ENCODE results near the gene INPP5A. TPM values are rescaled to one million over a fixed set of nuclear protein-coding genes. Genes with fewer than 3 reads are reported as not detected.

Gene INPP5A
- total RNA-seq, 4 donors from 2014 or later: 31.2 to 51.8 (median 41.5) TPM

- no peak for DNase-seq (ENCODE audit: low spot score in 2 of 2)
- H3K4me3 ChIP-seq (ENCODE audit: low read depth, poor library complexity, severe bottlenecking): no peak overlapping the region
- TF ChIP-seq POLR2A (IDR thresholded peaks at IDR 0.05): no peak
- no peak for TF ChIP-seq CTCF (IDR thresholded peaks at IDR 0.05)
- intact Hi-C loops (cut with DNase I; ENCODE audit: low total_unique reads): no loop called here
- 95 to 96% methylated on average over 13 of the region's 16 CpGs for WGBS, 2 donors
Observed at GRCh38 chr10:132589681-132590080, 52.1 kb downstream of the INPP5A start.

DNA sequence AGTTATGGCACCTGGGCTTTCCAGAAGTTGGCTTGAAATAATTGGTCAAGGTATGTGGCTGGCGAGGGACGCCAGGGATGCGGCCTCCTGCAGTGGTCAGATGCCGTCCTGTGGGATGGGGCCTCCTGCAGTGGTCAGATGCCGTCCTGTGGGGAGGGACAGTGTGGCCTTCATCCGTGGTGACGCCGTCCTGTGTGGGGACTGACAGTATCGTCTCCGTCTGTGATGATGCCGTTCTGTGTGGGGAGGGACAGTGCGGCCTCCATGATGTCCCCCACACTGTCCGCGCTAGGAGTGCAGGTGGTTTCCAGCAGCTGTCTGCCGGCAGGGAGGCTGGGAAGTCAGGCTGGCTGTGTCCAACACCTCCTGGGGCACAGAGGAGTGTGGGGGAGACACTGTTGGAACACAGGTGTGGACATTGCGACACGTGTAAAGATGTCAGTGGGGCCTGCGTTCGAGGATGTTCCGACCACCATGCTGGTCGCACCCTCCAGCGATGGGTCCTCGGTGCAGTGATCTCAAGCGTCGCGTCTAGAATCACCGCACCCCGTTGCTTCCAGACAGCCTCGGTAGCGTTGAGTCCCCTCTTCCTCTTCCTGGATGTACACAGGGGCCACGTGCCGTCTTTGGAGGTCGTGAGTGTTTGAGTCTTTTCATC lies 52.6 kb downstream of the INPP5A start:
- no peak for DNase-seq (ENCODE audit: low spot score in 2 of 2)
- intact Hi-C loops (cut with DNase I; ENCODE audit: low total_unique reads): no loop called here
- H3K4me3 ChIP-seq (ENCODE audit: low read depth, poor library complexity, severe bottlenecking): no peak overlapping the region
- TF ChIP-seq POLR2A (IDR thresholded peaks at IDR 0.05) (no peak), CTCF (IDR thresholded peaks at IDR 0.05) (no peak)
- WGBS, 2 donors: 95% methylated on average over 32 to 33 of the region's 33 CpGs

- WGBS, 2 donors: 84 to 93% methylated on average over 10 of the region's 10 CpGs
- no peak overlapping the region for H3K4me3 ChIP-seq (ENCODE audit: low read depth, poor library complexity, severe bottlenecking)
- TF ChIP-seq CTCF (IDR thresholded peaks at IDR 0.05) (no peak), POLR2A (IDR thresholded peaks at IDR 0.05) (no peak)
- DNase-seq (ENCODE audit: low spot score in 2 of 2): no peak
- intact Hi-C loops (cut with DNase I; ENCODE audit: low total_unique reads): no loop called here
Observed at GRCh38 chr10:132590752-132591121, 53.1 kb downstream of the INPP5A start.

DNA sequence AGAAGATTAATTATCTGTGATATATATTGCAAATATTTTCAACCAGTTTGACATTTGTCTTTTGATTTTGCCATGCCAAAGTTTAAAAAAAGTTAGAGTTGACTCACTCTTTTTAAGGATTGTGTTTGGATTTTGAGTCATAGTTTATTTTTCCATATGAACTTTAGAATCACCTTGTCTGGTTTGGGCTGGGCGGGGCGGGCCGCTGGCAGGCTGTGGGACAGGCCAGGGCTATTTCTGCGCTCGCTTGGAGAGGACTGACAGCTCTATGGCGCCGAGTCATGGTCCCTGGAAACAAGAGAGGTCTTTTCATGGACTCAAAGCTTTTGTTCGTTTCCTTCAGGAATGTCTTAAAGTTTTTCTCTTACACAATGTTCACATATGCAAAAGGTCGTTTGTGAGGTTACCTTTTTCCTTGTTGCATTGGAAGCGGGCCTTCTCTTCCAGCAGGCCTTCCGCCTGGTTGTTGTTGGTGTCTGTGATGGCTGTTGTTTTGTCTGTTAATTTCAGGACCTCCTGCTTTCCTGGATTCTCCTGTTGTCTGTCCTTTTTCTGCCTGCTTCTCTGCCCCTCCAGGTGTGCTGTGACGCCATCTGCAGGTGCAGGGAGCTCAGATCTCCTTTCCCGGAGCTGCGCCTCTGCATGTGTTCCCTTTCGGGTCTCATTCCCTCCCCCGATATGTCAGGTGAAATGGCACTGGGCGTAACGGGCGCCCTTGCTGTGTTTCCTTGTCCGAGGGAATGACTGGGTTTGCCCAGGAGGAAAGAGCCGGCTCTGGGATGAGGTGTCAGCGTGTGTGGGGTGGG lies 53.8 kb downstream of the INPP5A start:
- H3K4me3 ChIP-seq (ENCODE audit: low read depth, poor library complexity, severe bottlenecking): no peak overlapping the region
- 65 to 74% methylated on average over 22 of the region's 22 CpGs for WGBS, 2 donors
- DNase-seq (ENCODE audit: low spot score in 2 of 2): no peak

GRCh38 chr10:132592790-132593383 lies 55.3 kb downstream of the INPP5A start:
- intact Hi-C loops (cut with DNase I; ENCODE audit: low total_unique reads): no loop called here
- no peak overlapping the region for H3K4me3 ChIP-seq (ENCODE audit: low read depth, poor library complexity, severe bottlenecking)
- no peak for DNase-seq (ENCODE audit: low spot score in 2 of 2)
- 90 to 94% methylated on average over 14 of the region's 14 CpGs for WGBS, 2 donors
- TF ChIP-seq CTCF (IDR thresholded peaks at IDR 0.05): no peak
- TF ChIP-seq POLR2A (IDR thresholded peaks at IDR 0.05): no peak

More for the DNA sequence above, 53.8 kb downstream of the INPP5A start:
- no peak for TF ChIP-seq POLR2A (IDR thresholded peaks at IDR 0.05)
- TF ChIP-seq CTCF (IDR thresholded peaks at IDR 0.05): no peak
- intact Hi-C loops (cut with DNase I; ENCODE audit: low total_unique reads): no loop called here

Data from lower leg skin (tissue), 4 donors.